A673 (cell line): ENCODE data around the gene COL4A3.

Experiments used
- CTCF ChIP-seq: fragments of 300-800, 200-600 bp; sonication (generic); conservative IDR thresholded peaks from 2 replicates; pipeline ENCODE4 v1.5.1; 2017; ENCODE audit warnings: low read depth, mild to moderate bottlenecking, antibody characterized with exemption, low read length, moderate library complexity, mixed read lengths
- EZH2 ChIP-seq: fragments of 200-600 bp; sonication (generic); IDR thresholded peaks from 2 replicates; pipeline ENCODE4 v1.6.1; 2017; ENCODE audit warnings: borderline replicate concordance, low read depth, mild to moderate bottlenecking, mixed read lengths, antibody characterized with exemption, low read length; ENCODE audit not compliant: poor library complexity, severe bottlenecking

DNA sequence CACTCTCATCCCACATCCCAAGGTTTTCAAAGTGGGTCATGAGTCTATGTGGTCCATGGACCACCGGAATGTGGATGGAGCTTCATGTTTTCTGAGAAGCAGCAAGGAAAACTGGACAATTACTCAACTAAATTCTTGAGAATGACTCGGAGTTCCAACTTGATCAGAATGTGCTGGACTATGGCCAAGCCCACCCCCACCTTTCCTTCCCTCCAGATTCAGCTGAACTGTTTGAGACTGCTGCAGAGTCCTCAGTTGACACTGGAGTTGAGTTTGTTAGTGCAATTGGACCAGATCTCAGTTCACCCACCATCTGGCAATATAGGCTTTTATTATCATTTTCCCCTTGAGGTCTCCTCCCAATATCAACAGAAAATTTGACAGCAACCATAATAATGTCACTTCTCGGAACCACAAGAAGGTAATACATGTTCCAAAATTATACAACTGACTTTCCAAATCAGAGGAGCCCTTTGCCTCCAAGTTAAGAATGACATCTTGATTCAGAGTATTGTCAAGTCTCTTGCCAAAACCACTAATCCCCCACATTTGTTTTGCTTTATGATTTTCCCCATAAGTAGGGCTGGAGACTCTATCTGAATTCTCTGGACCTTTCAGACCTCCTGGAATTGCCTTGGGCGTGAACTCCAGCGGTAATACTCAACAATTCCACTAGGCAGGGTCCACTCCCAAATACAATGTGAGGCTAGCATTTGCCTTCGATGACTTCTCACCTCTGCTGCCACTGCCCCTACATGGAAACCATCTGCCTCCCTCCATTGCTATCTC is 9.2 kb upstream of the COL4A3 start:
- no peak for TF ChIP-seq CTCF
- TF ChIP-seq EZH2 = no peak
